Iris pigment epithelial cell (primary cell): Measurements from ENCODE around the gene HPD.

Experiments
- DNase-seq: peaks from one replicate; pipeline ENCODE4 v3.0.0-alpha.2; 2011; ENCODE audit warnings: low read depth

The HPD gene

DNA sequence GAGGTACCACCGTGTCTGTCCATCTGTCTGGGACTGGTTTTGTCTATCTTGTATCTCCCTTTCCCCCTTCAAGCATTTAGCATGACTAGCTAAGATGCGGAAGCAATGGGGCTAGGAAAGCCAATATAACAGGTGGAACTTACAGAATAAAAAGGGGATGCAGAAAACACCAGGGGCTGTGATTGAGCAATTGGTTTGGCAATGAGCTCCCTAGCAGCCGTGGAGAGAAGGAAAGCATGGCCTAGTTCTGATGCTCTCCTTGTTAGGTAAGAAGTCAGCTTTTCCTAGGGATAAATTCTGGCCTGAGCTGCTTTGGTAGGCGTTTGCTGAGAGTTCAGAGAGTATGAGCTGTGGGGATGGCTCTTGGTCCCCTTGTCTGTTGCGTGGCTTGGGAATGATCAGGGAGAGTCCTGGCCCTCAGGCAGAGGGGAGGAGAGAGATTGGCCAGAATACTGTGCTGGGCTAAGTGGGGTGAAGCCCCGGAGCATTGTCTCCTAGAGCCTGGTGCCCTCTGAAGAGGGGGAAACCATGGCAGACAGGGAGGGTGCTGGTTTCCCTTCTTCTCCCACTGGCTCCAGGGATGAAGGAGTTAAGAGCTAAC, 47.7 kb downstream of the HPD start:
- DNase-seq = no peak

DNA sequence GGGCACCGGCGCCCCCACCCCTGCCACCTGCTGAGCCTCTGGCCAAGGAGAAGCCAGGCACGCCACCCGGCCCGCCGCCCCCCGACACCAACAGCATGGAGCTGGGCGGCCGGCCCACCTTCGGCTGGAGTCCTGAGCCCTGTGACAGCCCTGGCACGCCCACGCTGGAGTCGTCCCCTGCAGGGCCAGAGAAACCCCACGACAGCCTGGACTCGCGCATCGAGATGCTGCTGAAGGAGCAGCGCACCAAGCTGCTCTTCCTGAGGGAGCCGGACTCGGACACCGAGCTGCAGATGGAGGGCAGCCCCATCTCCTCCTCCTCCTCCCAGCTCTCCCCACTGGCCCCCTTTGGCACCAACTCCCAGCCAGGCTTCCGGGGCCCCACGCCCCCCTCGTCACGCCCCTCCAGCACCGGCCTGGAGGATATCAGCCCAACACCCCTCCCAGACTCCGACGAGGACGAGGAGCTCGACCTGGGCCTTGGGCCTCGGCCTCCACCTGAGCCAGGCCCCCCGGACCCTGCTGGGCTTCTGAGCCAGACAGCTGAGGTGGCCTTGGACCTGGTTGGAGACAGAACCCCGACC, 48.3 kb downstream of the HPD start:
- DNase-seq = no peak

DNA sequence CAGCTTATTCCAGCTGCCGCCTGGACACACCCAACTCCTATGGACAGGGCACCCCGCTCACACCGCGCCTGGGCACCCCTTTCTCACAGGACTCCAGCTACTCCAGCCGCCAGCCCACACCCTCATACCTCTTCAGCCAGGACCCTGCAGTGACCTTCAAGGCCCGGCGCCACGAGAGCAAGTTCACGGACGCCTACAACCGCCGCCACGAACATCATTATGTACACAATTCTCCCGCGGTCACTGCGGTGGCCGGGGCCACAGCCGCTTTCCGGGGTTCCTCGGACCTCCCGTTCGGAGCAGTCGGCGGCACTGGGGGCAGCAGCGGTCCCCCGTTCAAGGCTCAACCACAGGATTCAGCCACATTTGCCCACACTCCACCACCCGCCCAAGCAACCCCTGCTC, 48.9 kb downstream of the HPD start:
- no peak for DNase-seq

DNA sequence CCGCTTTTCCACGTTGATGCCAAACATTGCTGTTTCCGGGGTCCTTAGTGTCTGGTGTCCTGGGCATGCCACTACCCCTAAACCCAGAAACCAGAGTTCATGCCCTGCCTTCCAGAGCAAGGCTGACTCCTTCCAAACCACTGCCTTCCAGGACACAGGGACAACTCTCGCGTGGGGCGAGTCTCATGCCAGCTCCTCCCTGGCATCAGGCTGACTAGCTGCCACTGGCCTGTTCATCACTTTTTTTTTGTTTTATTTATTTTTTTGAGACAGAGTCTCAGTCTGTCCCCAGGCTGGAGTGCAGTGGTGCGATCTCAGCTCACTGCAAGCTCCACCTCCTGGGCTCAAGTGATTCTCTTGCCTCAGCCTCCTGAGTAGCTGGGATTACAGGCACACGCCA, 50.0 kb downstream of the HPD start:
- no peak for DNase-seq

DNA sequence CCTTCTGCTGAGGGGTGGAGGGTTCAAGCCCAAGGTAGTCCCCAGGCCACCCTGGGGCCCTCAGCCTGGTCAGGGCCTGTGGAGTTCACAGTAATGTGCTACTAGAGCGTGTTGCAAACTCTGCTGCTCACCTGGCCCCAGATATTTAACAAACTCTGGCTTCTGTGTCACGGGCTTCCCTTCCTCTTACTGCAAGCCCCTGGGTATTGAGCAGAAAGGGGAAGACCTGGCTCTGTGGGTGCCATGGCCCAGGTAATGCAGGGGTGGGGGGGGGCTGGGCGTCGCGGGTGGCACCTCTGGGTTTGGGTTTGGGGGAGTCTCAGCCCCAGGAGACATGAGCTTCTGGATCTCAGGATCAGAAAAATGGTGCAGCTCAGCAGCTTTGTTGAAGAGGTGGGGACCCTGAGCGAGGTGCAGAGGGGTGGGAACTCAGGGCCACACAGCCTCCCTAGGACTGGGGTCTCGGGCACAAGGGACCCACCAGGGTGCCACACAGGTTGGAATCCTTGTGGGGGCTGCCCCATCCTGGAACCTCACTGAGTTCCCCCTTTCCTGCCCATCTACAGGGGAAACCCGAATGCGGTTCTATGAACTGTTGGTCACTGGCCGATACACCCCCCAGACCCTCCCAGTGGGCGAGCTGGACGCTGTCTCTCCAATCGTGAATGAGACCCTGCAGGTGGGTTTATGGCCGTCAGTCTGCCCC, 50.9 kb downstream of the HPD start:
- no peak for DNase-seq

DNA sequence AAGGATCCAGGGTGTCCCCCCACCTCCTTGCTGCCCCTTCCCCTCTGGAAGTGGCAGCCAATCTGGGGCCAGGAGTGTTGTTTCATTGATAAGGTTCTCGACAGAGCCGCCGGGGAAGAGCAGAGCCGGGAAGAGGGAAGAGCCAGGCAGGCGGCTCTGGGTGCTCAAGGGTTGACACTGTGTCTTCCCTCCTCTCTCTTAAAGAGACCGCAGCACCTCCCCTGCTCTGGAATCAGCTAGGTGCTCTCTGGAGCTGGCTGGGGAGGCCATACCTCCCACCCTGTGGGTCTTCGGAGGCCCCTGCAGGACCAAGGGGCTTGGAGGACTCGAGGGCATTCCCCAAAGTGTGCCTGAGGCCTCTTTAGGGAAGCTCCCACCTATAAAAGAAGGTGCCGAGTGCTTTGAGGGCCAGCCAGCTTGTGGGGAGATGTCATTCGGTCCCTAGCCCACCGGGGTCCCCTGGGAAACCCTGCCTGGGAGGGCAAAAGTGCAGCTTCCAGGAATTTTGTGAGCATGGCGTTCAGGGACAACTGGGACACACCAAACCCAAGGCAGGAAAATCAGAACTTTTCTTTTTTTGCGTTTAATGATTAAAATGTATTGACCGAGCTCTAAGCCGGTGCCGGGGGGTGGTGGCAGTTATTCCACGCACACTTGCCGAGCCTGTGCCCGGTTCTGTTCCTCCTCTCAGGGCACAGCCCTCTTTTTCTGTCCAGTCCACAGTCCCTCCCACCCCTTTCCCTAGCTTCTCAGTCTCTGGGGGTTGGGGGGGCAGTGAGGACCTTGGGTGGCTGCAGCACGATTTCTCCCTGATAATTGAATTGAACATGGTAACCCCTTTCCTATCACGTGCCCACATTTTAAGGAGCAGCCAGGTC, 51.9 kb downstream of the HPD start:
- peak; percentile 40 for DNase-seq

DNA sequence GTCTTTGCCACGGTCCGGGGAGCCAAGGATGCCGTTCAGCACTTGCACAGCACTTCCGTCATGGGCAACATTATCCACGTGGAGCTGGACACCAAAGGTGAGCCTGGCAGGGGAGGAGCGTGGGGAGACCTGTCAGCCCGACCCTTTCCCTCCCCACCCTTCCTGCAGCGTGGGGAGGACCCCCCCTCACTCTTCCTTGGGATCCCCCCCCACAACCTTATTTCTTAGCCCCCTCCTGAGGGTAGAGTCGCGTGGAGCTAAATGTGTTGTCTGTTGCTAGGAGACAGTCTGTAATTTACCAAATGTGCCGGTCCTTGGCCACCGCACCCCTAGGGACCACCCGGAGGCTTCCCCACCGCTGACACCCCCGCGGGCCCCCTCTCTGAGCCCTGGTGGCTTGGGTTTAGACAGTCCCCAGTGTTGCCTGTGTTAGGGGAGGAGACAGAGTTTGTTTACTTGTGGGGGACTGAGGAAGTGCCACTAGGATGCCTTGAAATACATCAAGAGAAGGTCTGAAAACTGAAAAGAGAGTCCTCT, 52.6 kb downstream of the HPD start:
- no peak for DNase-seq

DNA sequence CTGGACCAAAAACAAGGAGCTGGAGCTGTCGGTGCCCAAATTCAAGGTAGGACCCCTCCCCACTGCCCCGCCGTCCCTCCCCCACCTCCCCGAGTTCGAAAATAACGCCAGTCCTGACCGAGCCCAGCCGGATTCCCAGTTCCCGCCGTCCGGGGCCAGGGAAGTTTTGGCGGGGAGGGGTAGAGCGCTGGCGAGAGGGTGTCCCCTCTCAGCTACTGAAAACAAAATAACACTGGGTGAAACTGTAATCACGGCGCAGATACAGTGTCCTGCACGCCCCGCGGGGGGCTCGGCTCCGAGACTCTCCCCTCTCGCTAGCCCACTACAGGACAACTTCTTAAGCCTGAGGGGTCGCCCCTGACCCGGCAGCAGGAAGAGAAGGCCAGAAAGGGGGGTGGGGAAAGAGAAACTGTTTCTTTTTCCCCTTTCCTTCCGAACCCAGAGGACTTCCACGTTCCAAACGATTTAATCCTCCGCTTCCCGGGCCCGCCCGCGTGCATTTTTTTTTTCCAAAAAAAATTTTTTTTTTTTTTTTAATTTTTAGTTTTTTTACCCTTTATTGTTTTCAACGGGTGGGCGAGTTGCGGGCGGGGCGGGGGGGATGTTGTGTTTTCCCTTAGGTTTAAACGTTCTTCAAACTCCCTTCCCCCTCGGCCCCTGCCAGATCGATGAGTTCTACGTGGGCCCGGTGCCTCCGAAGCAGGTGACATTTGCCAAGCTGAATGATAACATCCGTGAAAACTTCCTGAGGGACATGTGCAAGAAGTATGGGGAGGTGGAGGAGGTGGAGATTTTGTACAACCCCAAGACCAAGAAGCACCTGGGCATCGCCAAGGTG, 53.3 kb downstream of the HPD start:
- DNase-seq = peak; percentile 25

DNA sequence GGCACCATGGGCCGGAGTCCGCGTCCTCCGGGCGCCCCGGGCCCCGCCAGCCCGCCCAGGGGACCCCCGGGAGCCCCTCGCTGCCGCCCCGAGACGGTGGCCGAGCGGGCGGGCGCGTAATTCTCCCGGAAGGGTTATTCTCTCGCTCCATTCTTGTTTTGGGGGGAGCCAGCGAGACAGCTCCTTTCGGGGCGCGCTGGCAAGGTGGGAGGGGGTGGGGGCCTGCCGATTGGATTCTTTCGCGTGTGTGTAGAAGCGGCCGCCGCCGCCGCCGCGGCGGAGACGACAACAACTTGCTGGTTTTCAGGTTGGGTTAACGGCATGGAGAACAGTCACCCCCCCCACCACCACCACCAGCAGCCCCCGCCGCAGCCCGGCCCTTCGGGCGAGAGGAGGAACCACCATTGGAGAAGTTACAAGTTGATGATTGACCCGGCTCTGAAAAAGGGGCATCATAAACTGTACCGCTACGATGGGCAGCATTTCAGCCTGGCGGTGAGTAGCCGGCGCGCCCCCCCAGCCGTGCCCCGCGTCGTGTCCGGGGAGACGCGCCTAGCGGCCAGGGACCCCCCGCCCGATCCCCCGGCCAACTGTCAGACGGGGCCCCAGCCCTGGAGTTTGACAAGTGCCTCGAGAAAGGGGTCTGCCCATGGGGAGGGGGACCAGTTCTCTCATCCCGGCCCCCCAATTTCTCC, 54.1 kb downstream of the HPD start:
- DNase-seq = peak; percentile 53

DNA sequence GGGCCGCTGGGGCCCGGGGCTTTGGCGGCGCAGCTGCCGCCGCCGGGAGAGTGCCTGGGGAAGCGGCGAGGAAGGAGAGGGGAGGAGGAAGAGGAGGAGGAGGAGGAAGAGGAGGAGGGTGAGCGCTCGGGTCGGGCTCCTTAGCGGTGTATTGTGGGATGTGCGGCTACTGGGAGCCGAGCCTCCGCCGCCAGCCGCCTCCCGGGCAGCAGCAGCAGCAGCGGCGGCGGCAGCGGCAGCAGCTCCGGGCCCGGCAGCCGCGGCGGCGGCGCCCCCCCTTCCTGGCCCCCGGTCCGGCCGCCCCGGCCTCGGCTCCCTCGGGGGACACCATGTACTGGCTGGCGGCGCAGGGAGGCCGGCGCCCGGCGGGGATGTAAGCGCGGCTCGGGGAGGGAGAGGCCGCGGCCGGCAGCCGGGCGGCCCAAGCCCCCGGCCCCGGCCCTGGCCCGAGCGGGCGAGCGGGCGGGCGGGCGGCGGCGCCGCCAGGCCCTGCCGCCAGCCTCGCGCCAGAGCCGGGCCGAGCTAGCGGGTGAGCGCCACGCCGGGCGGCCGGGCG, 54.7 kb downstream of the HPD start, which contains the start of gene SETD1B:
Gene SETD1B (plus strand): TSS at position 149 of the 556 bp plus-strand sequence. CDS start 729 bp downstream, outside the sequence.
- peak; percentile 68 for DNase-seq

DNA sequence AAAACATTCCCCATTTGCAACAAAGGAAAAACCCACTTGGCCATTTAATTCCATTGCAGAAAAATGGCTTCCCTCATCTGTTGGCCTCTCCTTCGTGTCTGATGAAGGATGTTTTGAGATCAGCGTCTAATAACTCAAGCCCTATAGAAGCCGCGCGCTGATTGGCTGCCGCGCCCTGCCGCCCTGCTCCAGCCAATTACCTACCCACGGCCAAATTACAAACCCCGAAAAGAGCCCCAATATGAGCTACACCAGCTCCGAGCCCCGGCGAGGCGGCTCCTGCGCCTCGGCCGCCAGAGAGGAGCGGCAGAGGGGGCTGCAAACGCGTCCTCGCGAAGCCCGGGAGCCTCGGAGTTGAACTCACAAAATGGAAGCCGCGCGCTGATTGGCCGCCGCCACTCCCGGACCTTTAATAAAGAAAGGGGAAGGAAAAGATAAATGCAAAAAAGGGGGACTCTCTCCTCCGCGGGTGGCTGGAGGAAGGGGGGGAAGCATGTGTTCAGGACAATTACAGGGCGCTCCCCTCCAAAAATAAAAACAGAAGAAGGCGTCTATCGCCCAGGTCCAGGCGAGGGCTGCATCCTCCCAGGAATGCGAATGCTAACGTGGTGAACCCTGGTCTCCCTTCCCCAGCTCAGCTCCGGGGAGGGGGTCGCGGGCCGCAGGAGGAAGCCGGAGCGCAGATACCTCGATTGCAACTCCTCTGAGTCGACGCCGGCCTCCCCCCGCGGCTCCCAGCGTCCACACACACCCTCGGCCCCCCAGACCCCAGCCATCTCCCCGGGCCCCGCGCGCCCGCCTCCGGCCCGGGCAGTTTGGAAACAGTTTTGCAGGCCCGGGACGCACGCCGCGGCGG, 55.6 kb downstream of the HPD start:
- peak; percentile 97 for DNase-seq

DNA sequence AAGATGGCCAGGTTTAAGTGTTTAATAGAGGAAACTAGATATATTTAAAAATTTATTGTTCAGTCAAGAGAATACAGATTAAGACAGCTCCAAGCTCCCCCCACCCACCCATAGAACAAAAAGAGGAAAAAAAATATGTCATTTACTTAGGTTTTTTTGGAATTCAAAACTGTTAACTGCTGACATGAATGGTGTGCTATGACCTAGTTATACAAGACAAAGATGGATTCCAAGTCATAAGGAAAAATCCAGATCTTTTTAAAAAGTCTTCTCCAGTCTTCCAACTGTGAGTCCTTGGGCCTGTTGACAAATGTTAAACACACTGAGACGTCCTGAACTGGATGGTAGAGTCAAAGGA, 56.2 kb downstream of the HPD start:
- no peak for DNase-seq

DNA sequence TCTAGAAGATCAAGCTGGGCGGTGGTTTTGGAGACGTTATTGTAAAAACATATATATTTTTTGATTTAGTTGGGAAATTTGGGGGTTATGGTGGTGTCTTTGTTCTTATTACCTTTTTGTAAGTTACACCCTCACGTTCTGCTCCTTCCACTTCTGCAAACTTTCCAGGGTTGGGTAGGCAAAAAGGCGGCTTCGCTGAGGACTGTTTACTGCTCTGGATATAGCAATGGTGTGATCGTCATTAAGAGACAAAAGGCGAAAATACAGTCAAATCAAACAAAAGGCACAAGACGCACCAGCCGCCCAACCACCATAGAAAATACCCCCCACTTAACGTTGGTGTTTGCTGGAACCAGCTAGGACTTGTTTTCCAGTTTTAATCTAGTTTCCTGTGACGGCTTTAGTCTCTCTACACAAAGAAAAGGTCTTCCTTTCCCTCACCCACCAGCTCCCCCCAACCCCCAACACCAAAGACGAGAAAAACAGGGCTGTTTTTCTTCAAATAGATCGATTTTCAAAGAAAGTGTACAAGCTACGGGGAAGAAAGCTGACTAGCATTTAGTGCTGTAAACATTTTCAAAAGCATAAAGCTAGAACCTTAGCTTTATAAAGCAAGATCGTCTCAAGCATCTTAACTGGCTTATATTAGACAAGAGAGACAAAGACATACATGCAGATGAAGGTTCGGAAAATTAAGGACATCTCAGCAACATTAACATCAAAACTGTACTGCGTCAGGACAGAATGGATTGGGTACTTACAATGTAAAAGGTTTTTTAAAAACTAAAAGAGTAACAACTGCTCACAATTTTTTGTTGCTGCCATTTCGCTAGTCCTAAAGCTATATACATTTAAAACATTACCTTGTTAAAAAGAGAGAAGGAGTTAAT, 56.8 kb downstream of the HPD start:
- peak; percentile 63 for DNase-seq

DNA sequence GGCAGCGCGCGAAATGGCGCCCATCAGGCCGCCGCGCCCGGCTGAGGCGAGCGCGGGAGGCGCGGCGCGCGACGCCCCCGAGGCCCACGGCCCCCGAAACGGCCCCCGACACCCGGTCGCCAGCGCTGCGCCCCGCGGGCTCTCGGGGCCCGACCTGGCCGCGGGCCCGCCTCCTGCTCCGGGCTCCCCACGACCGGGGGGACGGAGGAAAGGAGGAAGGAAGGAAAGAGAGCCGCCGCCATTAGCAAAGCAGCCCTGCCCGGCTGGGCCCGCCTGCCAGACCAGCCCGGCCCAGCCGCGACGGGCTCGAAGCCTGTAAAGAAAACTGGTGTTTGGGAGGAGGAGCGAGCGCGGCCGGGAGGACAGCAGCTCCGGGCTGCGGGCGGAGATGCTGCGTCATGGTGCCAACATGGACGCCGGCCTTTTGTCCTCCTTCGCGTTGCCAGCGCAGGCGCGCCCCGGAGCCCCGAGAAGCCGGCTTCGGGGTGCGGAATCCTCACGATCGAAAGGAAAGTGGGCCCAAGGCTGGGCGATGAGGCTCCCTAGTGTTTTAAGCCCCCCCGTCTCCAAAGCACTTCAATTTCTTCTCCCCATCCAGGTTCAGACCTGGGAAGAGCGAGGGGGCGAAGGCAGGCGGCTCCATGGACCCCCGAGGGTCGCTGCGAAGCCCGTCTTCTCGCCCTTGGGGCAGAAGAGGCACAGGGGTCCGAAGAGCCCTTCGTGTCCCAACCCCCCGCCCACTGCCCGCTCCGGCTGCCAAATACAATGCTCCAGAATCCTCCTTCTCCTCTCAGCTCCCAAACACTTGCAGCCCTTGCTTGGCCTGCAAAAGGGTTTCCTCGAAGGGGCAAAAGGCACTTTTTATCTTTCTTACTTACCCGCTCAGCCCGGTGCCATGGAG, 57.7 kb downstream of the HPD start:
- DNase-seq = peak; percentile 84

DNA sequence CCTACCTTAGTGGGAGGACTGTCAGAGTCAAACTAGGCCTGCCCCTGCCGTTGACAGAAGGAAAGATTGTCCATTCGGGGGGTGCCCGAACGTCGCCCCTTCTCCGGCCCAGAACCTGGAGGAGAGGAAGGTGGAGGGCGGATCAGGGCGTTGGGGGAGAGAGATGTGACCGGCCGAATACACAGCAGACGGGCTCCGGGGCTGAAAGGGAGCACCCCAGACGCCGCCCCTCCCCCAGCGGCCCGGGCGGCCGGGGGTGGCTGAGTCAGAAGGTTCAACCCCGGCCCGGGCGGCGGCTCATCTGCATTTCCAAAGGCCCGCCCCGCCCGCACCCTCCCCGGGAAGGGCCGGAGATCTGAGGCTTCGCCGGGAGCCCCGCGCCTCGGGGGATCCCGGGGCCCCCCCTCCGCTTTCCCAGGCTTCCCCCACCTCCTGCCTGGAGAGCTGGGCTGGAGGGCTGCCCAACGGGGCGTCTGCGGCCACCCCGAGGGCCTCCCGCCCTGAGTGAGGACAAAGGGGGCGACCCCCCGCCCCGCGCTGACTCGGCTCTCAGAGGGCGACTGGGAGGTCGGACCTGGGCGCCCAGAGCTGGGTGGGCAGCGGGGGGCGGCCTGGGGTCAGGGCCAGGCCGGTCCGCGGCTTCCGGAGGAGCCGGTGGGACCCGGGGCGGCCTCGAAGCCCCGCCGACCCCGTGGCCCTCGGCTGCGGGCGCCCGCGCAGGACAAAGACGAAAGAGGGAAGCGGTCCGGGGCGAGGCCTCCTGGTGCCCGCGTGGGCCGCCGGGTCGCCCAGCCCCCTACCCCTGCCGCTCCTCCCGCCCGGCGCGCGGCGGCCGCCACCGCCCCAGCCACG, 58.6 kb downstream of the HPD start:
- DNase-seq = peak; percentile 91

DNA sequence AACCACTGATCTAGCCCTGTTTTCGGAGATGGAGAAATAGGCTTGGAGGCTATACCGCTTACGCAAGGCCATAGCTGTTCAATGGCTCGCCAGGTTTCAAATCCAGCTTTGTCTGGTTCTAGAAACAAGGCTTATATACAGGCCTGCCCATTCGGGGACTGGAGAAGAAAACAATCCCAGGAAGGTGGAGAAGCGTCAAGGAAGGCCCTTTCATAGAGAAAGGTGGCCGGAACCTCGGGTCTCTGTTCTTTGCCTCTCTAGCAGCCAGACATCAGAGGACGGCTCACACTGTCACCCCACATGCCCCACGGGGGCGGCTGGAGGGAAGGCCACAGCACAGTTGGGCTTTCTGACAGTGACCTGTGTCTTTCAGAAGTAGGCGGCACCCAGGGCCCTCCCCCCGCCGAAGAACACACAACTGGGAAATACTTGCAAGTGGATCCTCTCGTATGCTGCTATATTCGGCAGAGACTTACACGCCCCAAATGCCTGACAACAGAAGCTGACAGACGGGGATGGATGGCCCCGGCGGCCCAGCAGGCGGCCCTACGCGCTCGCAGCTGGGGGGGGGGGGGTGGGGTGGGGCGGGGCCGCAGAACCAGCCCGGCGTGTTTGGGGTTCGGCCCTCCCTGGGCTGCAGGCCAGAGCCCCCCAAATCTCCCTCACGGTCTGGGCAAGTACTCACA, 59.4 kb downstream of the HPD start:
- DNase-seq = peak; percentile 87
